Prostate gland (tissue), 2 donors: Measurements from ENCODE around the gene C4BPB. TPM values are rescaled to one million over a fixed set of nuclear protein-coding genes. Genes with fewer than 3 reads are reported as not detected.

Experiments used
- DNase-seq: peaks from one replicate; pipeline ENCODE4 v3.0.0-alpha.2; 2019; ENCODE audit warnings: low spot score
- H3K27ac ChIP-seq, 2 donors: fragments of 200-600 bp; sonication (generic); 2 replicates each; pipeline ENCODE4 v1.5.1; 2017 to 2019
- H3K27me3 ChIP-seq: fragments of 200-600 bp; sonication (generic); replicated peaks from 2 replicates; pipeline ENCODE4 v1.5.1; 2019; ENCODE audit not compliant: insufficient read depth
- H3K36me3 ChIP-seq, 2 donors: fragments of 200-600 bp; sonication (generic); 1 replicate in 1 of 2; 2 replicates in 1 of 2; pipeline versions ENCODE4 v1.5.1 to v1.8.1; 2017 to 2019
- H3K4me1 ChIP-seq: fragments of 200-600 bp; sonication (generic); replicated peaks from 2 replicates; pipeline ENCODE4 v1.5.1; 2019
- H3K4me3 ChIP-seq, 2 donors: fragments of 200-600 bp; sonication (generic); 2 replicates each; pipeline ENCODE4 v1.5.1; 2017 to 2019
- H3K9me3 ChIP-seq: fragments of 200-600 bp; sonication (generic); 2 replicates; pipeline ENCODE4 v1.5.1; 2017
- CTCF ChIP-seq, 4 experiments: fragments of 200-600 bp in 2 of 4; fragments of 450-650 bp in 2 of 4; sonication (generic) in 2 of 4; IDR thresholded peaks; 1 replicate in 3 of 4; 2 replicates in 1 of 4; pipeline ENCODE4 v1.5.1; 2016 to 2019; ENCODE audit warnings: antibody characterized with exemption in 4 of 4, mild to moderate bottlenecking in 2 of 4, moderate library complexity in 2 of 4
- POLR2A ChIP-seq: fragments of 450-650 bp; IDR thresholded peaks from one replicate; pipeline ENCODE4 v1.6.1; 2016; ENCODE audit warnings: antibody characterized with exemption, mild to moderate bottlenecking
- POLR2AphosphoS5 ChIP-seq: sonication (generic); formaldehyde crosslinking; IDR thresholded peaks from one replicate; pipeline ENCODE4 v1.6.1; 2017; ENCODE audit warnings: antibody characterized with exemption
- WGBS: methylation state at CpG from one replicate; pipeline ENCODE4 v1.1.5; 2018; 5-methylcytosine and 5-hydroxymethylcytosine counted together
- intact Hi-C: fragments of 100-400 bp; cut with DNase I; formaldehyde crosslinking; loops from one replicate; pipeline ENCODE4 v1.14.2; 2022
- total RNA-seq, 2 donors: library from RNA; depleted of rRNA; stranded (reverse); fragments of >200 nt; gene quantifications; one replicate each; pipeline ENCODE4 v1.1.0, GENCODE V29; 2016

The C4BPB gene
- total RNA-seq, 2 donors from 2014 or later, result 0.23 TPM; not detected in 1

GRCh38 chr1:207081806-207082205 lies 6.9 kb upstream of the C4BPB start:
- TF ChIP-seq POLR2A, result no peak
- no peak for TF ChIP-seq POLR2AphosphoS5
- no peak for TF ChIP-seq CTCF (IDR thresholded peaks at IDR 0.05)
- no peaks in the 10 kb centered on the region for H3K27me3 ChIP-seq
- H3K4me1 ChIP-seq, result no peaks in the 10 kb centered on the region
- no peak for DNase-seq
- H3K36me3 ChIP-seq, result no peaks in the 10 kb centered on the region
- intact Hi-C loops, result loop anchor here (5.0 kb wide), 1 partner anchor 325 kb away; no protein-coding TSS in a partner anchor
- H3K9me3 ChIP-seq, result no peaks in the 10 kb centered on the region
- no peak overlapping the region for H3K27ac ChIP-seq
- H3K4me3 ChIP-seq, result no peak overlapping the region
- 77% methylated on average over 2 of the region's 2 CpGs for WGBS

GRCh38 chr1:207084232-207084631 lies 4.4 kb upstream of the C4BPB start:
- WGBS, result 41% methylated on average over 2 of the region's 2 CpGs
- intact Hi-C loops, result loop anchor here (5.0 kb wide), 1 partner anchor 323 kb away; no protein-coding TSS in a partner anchor

GRCh38 chr1:207084701-207085180 lies 3.9 kb upstream of the C4BPB start:
- H3K27me3 ChIP-seq, result no peaks in the 10 kb centered on the region
- WGBS, result 24% methylated on average over 8 of the region's 8 CpGs
- peak in 3 of 4 experiments; percentile 54 to 73 (median 63) for TF ChIP-seq CTCF (IDR thresholded peaks at IDR 0.05)
- no peak for TF ChIP-seq POLR2A
- H3K36me3 ChIP-seq, result no peaks in the 10 kb centered on the region
- H3K27ac ChIP-seq, result no peak overlapping the region
- H3K9me3 ChIP-seq, result no peaks in the 10 kb centered on the region
- no peak overlapping the region for H3K4me3 ChIP-seq
- H3K4me1 ChIP-seq, result no peaks in the 10 kb centered on the region
- peak; percentile 36 for DNase-seq
- intact Hi-C loops, result loop anchor here (5.0 kb wide), 1 partner anchor 323 kb away; no protein-coding TSS in a partner anchor

More at GRCh38 chr1:207084232-207084631, 4.4 kb upstream of the C4BPB start:
- no peaks in the 10 kb centered on the region for H3K4me1 ChIP-seq
- H3K9me3 ChIP-seq, result no peaks in the 10 kb centered on the region
- no peak overlapping the region for H3K27ac ChIP-seq
- no peaks in the 10 kb centered on the region for H3K36me3 ChIP-seq
- DNase-seq, result no peak
- no peaks in the 10 kb centered on the region for H3K27me3 ChIP-seq
- H3K4me3 ChIP-seq, result no peak overlapping the region
- TF ChIP-seq POLR2AphosphoS5, result no peak
- TF ChIP-seq POLR2A, result no peak
- TF ChIP-seq CTCF (IDR thresholded peaks at IDR 0.05), result no peak

- H3K9me3 ChIP-seq, result no peaks in the 10 kb centered on the region
- H3K27ac ChIP-seq, result no peak overlapping the region
- no peak overlapping the region for H3K4me3 ChIP-seq
- H3K27me3 ChIP-seq, result no peaks in the 10 kb centered on the region
- WGBS, result 62% methylated on average over 3 of the region's 3 CpGs
- TF ChIP-seq POLR2A, result no peak
- no peak for TF ChIP-seq CTCF (IDR thresholded peaks at IDR 0.05)
- TF ChIP-seq POLR2AphosphoS5, result no peak
- no peak for DNase-seq
- no peaks in the 10 kb centered on the region for H3K36me3 ChIP-seq
- intact Hi-C loops, result no loop called here
- no peaks in the 10 kb centered on the region for H3K4me1 ChIP-seq
These were observed 2.8 kb upstream of the C4BPB start for GRCh38 chr1:207085887-207086286.

- no peak for DNase-seq
- no peaks in the 10 kb centered on the region for H3K36me3 ChIP-seq
- H3K4me1 ChIP-seq, result no peaks in the 10 kb centered on the region
- no peak for TF ChIP-seq POLR2AphosphoS5
- intact Hi-C loops, result no loop called here
- no peaks in the 10 kb centered on the region for H3K9me3 ChIP-seq
- no peaks in the 10 kb centered on the region for H3K27me3 ChIP-seq
- H3K4me3 ChIP-seq, result no peak overlapping the region
- WGBS, result 75% methylated on average over 2 of the region's 2 CpGs
- no peak overlapping the region for H3K27ac ChIP-seq
These were observed 499 bp upstream of the C4BPB start for GRCh38 chr1:207088161-207088560.
